GM18511 (cell line): ENCODE measurements around the gene CXCL17.

ENCODE experiments used
- ATAC-seq: cut with Tn5 transposase; IDR thresholded peaks from one replicate; pipeline ENCODE4 v1.9.1; 2021; ENCODE audit warnings: mild to moderate bottlenecking, moderate library complexity; ENCODE audit not compliant: unreplicated experiment

CXCL17 gene

GRCh38 chr19:42426643-42427042, 16.1 kb downstream of the CXCL17 start:
- ATAC-seq: no peak

DNA sequence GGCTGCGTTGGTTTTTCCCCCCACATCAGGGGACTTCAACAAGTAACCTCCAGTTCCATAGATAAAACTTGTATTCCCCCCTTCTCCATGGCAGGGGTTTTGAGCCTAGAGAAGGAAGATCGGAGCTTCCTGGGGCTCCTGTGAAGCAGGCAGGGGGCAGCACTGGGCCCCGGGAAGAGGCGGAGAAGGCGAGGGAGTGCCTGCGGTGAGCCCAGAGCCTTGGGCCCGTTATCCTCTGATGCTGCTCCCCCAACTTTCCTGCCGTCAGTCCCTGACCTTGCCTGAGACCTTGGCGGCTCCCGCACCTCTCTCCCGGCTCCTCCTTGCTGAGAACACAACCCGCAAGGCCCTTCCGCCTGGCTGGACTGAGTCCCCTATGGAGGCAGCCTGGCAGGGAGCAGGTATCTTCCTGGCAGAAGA, 18.0 kb downstream of the CXCL17 start:
- no peak for ATAC-seq

DNA sequence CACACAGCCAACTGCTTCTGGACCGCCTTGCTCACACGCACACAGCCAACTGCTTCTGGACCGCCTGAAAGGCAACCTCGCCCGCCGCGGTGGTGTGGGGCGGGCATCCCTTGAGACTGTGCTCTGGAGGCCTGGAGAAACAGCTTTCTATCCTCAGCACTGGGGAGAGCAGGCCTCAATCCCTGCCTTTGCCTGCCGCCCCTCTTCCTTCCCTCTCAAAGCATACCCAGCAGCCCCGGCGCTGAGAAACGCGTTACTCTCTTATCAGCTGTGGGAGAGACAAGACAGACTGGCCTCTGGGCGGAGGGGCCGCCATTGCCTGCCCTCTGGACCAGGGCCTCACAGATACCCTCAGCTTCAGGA, 18.4 kb downstream of the CXCL17 start:
- ATAC-seq: no peak

GRCh38 chr19:42423462-42424344, 19.0 kb downstream of the CXCL17 start:
- peak; percentile 90 for ATAC-seq

DNA sequence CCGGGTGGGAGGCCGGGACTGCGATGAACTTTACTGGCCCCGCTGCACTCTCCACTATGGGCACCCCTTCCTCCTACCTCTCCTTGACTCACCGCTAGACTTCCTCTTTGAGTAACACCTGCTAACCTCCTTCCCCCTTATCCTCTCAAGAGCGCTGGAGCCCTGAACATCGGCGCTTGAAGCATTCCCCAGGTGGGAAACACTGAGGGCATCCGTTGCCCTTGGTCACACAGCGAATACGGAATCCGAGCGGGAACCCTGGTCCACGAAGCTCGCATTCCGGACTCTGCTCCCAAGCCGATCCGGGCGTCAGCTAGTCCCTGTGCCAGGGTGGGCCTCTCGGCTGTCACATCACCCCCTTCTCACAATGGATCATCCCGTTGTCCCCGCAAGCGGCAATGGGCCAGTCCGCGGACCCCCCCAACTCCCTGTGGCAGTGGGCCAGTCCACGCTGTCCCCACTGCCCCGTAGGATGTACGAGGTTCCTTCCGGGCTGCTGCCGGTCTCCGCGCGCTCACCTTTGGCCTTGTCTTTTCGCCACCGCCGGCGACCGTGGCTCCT, 19.8 kb downstream of the CXCL17 start:
- ATAC-seq: peak; percentile 50

- peak; percentile 25 for ATAC-seq
These were observed 20.4 kb downstream of the CXCL17 start for GRCh38 chr19:42422092-42422900.

GRCh38 chr19:42421591-42422031, 21.1 kb downstream of the CXCL17 start:
- no peak for ATAC-seq

DNA sequence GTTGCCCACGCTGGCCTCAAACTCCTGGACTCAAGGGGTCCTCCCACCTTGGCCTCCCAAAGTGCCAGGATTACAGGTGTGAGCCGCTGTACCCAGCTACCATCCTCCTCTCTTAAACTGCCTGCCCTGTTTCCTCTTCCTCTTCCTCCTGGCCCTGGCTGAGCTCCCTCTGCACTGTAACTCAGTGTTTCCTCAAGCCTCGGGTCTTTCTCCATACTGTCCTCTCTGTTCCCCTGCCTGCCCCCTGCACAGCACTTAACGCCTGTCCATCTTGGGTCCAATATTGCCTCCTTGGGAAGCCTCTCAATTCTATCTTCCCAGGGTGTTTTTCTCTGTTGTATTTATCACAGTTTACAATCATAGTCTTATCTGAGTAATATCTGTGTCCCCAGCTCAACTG, 21.6 kb downstream of the CXCL17 start:
- no peak for ATAC-seq

DNA sequence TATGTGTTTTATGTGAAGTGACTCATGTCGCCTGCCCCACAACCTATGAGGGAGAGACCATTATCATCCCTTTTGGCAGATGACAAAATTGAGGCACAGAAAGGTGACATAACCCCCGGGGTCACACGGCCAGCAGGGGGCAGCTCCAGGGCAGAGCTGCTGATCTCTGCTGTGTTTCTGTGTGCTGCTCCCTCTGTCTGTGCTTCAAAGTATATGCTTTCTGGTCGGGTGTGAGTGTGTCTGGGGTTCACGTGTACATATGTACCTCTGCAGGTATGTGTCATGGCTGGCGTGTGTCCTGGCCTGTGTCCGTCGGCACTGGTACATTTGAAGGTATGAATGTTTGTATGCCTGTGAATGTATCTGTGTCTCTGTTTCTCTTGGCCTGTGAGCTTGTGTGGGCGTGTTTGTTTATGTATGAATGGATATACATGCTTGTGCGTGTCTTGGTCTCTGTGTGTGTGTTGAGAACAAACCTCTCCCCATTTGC, 22.6 kb downstream of the CXCL17 start:
- ATAC-seq: no peak

DNA sequence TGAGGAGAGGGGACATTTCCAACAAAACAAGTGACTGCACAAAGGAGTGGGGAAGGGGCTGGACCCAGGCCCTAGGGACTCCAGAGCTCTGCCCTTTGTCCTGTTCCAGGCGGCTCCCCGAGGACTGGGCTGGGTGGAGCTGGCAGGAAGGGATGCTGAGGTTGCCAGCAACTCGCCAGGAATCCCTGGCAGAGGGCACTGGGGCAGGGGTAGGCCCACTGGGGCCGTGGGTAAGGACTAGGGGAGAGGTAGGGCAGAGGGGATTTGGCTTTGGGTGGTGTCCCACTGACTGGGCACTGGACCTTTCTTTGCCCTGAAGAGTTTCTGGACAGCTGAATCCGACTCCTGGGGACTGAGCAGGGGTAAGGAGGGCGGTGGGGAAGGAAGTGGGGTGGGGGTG, 23.4 kb downstream of the CXCL17 start:
- no peak for ATAC-seq

DNA sequence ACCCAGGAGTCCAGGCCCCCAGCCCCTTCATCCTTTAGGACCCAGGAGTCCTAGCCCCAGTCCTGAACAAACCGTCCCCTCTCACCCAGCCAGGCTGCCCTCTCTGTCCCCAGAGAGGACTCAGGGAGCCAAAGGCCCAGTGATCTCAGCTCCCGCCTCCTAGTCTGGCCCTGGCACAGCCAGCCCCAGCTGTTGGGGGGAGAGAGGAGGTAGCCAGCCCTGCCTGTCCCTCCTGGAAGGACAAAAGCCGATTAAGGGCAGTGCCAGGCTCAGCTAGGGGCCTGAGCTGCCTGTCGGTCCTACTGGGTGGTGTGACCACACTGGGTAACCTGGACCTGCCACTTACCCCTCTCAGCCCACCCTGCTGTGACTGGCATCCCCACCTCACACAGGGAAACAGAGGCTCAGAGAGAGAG, 30.1 kb downstream of the CXCL17 start:
- ATAC-seq: no peak

DNA sequence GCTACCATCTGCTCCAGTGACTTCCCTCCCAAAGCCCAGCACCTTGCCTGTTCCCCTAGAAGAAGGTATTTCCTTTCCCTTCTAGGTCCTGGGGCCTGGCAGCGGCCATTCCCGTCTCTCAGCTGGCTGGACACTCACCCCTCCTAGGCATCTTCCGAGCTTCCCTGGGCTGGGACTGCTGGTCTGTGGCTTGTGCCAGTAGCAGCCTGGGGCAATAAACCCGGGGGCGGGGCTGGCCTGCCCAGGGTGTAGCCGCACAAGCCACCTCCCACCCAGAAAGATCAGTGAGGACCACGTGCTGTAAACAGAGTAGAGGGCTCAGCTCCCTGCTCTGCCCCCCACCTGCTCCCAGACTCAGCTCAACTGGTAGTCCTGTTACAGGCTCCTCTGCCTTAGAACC, 30.5 kb downstream of the CXCL17 start:
- no peak for ATAC-seq

DNA sequence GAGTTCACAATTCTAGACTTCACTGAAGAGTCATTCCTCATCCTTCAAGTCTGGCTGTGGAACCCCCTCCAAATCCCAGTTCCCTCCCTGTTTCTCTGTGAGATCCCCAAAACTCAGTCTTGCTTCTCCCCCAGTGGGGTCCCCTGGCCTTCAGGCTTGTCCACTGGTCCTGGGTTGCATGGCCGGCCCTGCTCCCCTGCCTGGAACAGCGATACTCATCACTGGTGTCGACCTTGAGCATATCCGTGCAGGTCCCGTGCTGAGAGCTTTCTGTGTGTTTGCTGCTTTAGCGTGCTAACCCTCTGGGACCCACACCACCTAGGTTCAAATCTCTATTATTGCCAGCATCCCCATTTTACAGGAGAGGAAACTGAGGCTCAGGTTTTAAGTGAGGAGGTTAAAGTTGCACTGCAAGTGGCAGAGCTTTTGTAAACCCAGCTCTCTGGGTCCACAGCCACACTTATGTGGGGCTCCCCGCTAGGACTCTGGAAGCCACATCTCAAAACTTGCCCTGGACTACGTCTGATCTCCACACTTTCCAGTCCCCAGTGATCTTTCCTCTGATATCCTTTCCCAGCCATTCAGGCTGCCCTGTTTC, 31.1 kb downstream of the CXCL17 start:
- no peak for ATAC-seq

DNA sequence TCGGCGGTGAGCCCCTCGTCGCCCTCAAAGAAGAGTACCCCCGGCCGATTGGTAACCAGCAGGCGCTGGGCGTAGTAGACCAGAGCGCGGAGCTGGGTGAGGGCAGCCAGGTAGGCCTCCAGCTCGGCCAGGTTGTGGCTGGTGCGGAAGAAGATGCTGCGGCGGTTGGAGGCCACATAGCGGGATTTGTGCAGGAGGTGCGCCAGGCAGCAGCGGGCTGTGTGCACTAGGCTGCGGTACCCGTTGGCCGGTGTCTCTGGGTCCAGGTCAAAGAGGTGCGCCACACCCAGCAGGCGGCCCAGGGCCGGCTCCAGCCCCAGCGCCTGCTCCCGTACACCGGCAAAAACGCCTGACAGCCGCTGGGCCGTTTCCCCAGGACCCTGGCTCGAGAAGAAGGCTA, 32.4 kb downstream of the CXCL17 start:
- no peak for ATAC-seq

DNA sequence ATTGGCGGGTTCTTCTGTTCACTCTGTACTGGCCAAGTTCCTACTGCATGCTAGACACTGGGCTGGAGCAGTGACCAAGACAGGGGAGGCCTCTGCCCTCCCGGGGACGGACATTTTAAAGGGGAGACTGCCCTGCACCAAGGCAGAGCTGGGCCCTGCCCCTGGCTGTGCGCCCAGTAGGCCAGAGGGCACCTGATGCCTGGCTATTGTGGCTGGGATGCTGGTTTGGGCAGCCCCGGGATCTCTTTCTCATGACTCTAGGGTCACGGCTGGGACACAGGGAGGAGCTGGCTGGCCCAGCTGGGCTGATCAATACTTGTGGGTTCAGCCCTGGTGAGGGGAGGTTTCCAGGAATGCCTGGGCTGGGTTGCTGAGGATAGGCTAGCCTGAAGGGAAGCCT, 33.3 kb downstream of the CXCL17 start:
- ATAC-seq: no peak

DNA sequence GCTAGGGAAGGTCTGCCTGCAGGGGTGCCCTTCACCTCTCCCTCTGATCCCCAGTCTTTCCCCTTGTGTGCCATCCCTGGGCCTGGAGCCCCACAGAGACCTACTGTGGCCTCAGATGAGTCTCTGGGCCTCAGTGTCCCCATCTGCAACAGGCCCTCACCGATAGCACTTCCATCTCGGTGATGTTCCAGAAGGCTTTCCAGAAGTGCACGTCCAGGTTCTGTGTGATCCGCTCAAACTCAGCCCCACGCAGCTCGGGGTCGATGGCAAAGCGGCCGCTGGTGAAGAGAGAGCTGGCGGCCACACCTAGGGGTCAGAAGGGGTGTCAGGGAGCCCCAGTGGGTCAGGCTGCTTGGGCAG, 35.0 kb downstream of the CXCL17 start:
- no peak for ATAC-seq

GRCh38 chr19:42407085-42407815, 35.5 kb downstream of the CXCL17 start:
- ATAC-seq: no peak

DNA sequence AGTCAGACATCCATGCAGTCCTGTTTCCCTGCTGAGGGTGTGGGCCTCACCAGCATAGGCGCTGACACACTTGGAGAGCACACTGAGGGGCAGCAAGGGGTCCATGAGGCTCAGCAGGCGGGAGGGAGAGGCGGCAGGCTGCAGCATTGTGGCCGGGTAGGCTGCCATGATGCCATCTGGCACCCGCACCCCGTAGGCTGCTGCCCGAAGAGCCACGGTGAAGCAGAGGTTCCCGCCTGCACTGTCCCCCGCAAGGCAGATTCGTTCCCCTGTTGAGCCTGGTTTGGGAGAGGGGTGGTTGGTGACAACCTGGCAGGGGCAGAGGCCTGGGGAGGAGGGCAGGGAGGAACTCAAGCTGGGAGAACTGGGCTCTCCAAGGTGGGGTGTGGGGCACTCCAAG, 36.6 kb downstream of the CXCL17 start:
- no peak for ATAC-seq

DNA sequence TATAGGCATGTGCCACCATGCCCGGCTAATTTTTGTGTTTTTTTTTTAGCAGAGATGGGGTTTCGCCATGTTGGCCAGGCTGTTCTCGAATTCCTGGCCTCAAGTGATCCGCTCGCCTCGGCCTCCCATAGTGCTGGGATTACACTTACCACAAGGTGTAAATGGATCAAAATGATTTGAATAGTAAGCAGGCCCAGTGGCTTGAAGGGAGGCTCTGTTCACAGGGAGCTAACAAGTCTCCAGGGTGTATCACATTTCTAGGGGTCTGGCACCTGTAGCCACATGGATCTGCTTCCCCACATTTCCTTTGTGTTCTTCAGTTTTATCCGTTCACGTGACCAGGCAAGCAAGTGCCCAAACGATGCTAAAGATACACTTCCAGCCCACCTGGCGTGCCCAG, 39.2 kb downstream of the CXCL17 start:
- no peak for ATAC-seq

- no peak for ATAC-seq
These were observed 40.2 kb downstream of the CXCL17 start for GRCh38 chr19:42402376-42403116.
